GM12878 (cell line): ENCODE results near the gene TAF10. TPM values are rescaled to one million over a fixed set of nuclear protein-coding genes. Genes with fewer than 3 reads are reported as not detected.

Source experiments
- ATAC-seq: fragments of 200-7000 bp; cut with Tn5 transposase; 3 replicates; pipeline ENCODE4 v1.9.1; 2020; ENCODE audit warnings: mild to moderate bottlenecking, moderate library complexity
- BruUV-seq: library from RNA; stranded (reverse); fragments of 400-500 nt; replicated peaks from 2 replicates; lab custom pipeline; 2021; lab: Mats Ljungman, UMichigan
- CTCF ChIA-PET: fragments of 300-600 bp; sonication (Branson Sonifier 250); formaldehyde crosslinking; extraction: SDS; loops from one replicate; lab custom pipeline; 2021; ENCODE audit warnings: inconsistent platforms; lab: Yijun Ruan, JAX
- POLR2A ChIA-PET: fragments of 350-600 bp; formaldehyde crosslinking; extraction: SDS; loops from one replicate; lab custom pipeline; 2021; ENCODE audit warnings: inconsistent platforms; lab: Charles Lee
- RAD21 ChIA-PET: fragments of 300-600 bp; sonication (Branson Sonifier 250); formaldehyde crosslinking; loops from one replicate; lab custom pipeline; 2023; ENCODE audit warnings: antibody characterized with exemption; ENCODE audit not compliant: unreplicated experiment; lab: Charles Lee
- SMC1A ChIA-PET: fragments of 300-600 bp; sonication (Branson Sonifier 250); formaldehyde crosslinking; loops from one replicate; lab custom pipeline; 2023; ENCODE audit not compliant: unreplicated experiment, uncharacterized antibody; lab: Charles Lee
- DNase-seq: peaks from one replicate; pipeline ENCODE4 v3.0.0-alpha.2; 2011; ENCODE audit warnings: low read depth, low spot score
- FAIRE-seq: peaks from 3 replicates; lab custom pipeline; 2011; peaks lifted over from hg19 to GRCh38; lab: Jason Lieb, UNC
- H2AFZ ChIP-seq: 2 replicates; pipeline ENCODE4 v1.6.0; 2011; ENCODE audit warnings: low read depth, low read length, control low read depth; ENCODE audit not compliant: control insufficient read depth
- H3K27ac ChIP-seq: 2 replicates; pipeline ENCODE4 v1.5.1; 2011; ENCODE audit warnings: control low read depth; ENCODE audit not compliant: control insufficient read depth, insufficient read depth
- H3K27me3 ChIP-seq, 2 experiments: replicated peaks in 1 of 2; 2 replicates each; pipeline versions ENCODE4 v1.6.0 to v1.6.1; 2011; ENCODE audit warnings: low read length in 1 of 2; ENCODE audit not compliant: control insufficient read depth in 2 of 2, insufficient read depth in 2 of 2
- H3K36me3 ChIP-seq, 2 experiments: 2 replicates each; pipeline ENCODE4 v1.5.1; 2011; ENCODE audit warnings: low read length in 1 of 2; ENCODE audit not compliant: control insufficient read depth in 2 of 2, insufficient read depth in 2 of 2
- H3K4me1 ChIP-seq: 2 replicates; pipeline ENCODE4 v1.6.1; 2011; ENCODE audit warnings: mild to moderate bottlenecking, low read length, moderate library complexity, mixed read lengths; ENCODE audit not compliant: control insufficient read depth, insufficient read depth
- H3K4me2 ChIP-seq: 2 replicates; pipeline ENCODE4 v1.6.0; 2011; ENCODE audit warnings: control low read depth; ENCODE audit not compliant: control insufficient read depth, insufficient read depth
- H3K4me3 ChIP-seq: fragments of 200-600 bp; sonication (generic); 2 replicates; pipeline ENCODE4 v1.5.1; 2016
- H3K79me2 ChIP-seq: 2 replicates; pipeline ENCODE4 v1.6.0; 2011; ENCODE audit warnings: low read length; ENCODE audit not compliant: control insufficient read depth, insufficient read depth
- H3K9ac ChIP-seq: 2 replicates; pipeline ENCODE4 v1.8.0; 2011; ENCODE audit warnings: low read length, control low read depth, mixed read lengths; ENCODE audit not compliant: control insufficient read depth, insufficient read depth
- H3K9me3 ChIP-seq: replicated peaks from 3 replicates; pipeline ENCODE4 v1.5.1; 2011; ENCODE audit warnings: mild to moderate bottlenecking, low read length; ENCODE audit not compliant: control insufficient read depth, insufficient read depth
- H4K20me1 ChIP-seq: 2 replicates; pipeline ENCODE4 v1.6.0; 2011; ENCODE audit not compliant: control insufficient read depth, insufficient read depth
- ATF7 ChIP-seq: fragments of 450-650 bp; IDR thresholded peaks from 2 replicates; pipeline ENCODE4 v1.6.1; 2016; ENCODE audit warnings: low read depth, mild to moderate bottlenecking
- IKZF1 ChIP-seq: fragments of 450-650 bp; conservative IDR thresholded peaks from 2 replicates; pipeline ENCODE4 v1.6.1; 2017; ENCODE audit warnings: antibody characterized with exemption, mild to moderate bottlenecking
- JUNB ChIP-seq: IDR thresholded peaks from 2 replicates; pipeline ENCODE4 v1.6.1; 2016; ENCODE audit warnings: antibody characterized with exemption, mild to moderate bottlenecking
- NBN ChIP-seq: fragments of 450-650 bp; IDR thresholded peaks from 2 replicates; pipeline ENCODE4 v1.6.1; 2016
- NFXL1 ChIP-seq: fragments of 450-650 bp; IDR thresholded peaks from 2 replicates; pipeline ENCODE4 v1.6.1; 2017; ENCODE audit warnings: antibody characterized with exemption, mild to moderate bottlenecking, borderline replicate concordance
- NFYB ChIP-seq: IDR thresholded peaks from 2 replicates; pipeline ENCODE4 v1.6.1; 2011; ENCODE audit warnings: low read depth, mild to moderate bottlenecking, low read length, improper control_type of control experiment, moderate library complexity; ENCODE audit not compliant: insufficient read depth
- RUNX3 ChIP-seq: IDR thresholded peaks from 2 replicates; pipeline ENCODE4 v1.6.1; 2012; ENCODE audit warnings: low read length, inconsistent platforms
- SMARCA5 ChIP-seq: fragments of 450-650 bp; IDR thresholded peaks from 2 replicates; pipeline ENCODE4 v1.6.1; 2017; ENCODE audit warnings: mild to moderate bottlenecking
- SRF ChIP-seq, 2 experiments: IDR thresholded peaks; 2 replicates each; pipeline ENCODE4 v1.6.1; 2011; ENCODE audit warnings: low read depth in 2 of 2, low read length in 2 of 2, mild to moderate bottlenecking in 1 of 2, moderate library complexity in 1 of 2
- SUZ12 ChIP-seq: fragments of 200-600 bp; sonication (generic); IDR thresholded peaks from one replicate; pipeline ENCODE4 v1.6.1; 2018; ENCODE audit warnings: antibody characterized with exemption, mild to moderate bottlenecking; ENCODE audit not compliant: unreplicated experiment
- TARDBP ChIP-seq: IDR thresholded peaks from 2 replicates; pipeline ENCODE4 v1.6.1; 2016; ENCODE audit warnings: borderline replicate concordance
- YBX1 ChIP-seq: fragments of 450-650 bp; IDR thresholded peaks from 2 replicates; pipeline ENCODE4 v1.6.1; 2016; ENCODE audit warnings: antibody characterized with exemption
- ZNF24 ChIP-seq: fragments of 450-650 bp; IDR thresholded peaks from 2 replicates; pipeline ENCODE4 v1.6.1; 2017; ENCODE audit warnings: antibody characterized with exemption, mild to moderate bottlenecking
- WGBS: methylation state at CpG from one replicate; pipeline ENCODE4 v1.1.6; 2016; ENCODE audit warnings: low lambda C conversion rate; ENCODE audit not compliant: insufficient replicate concordance, insufficient coverage; ENCODE audit errors: missing lambda C conversion rate; 5-methylcytosine and 5-hydroxymethylcytosine counted together
- in situ Hi-C: fragments of 300-500 bp; cut with MboI; formaldehyde crosslinking; loops from 9 replicates; pipeline ENCODE4 v1.14.3; 2018; ENCODE audit warnings: mixed read lengths
- intact Hi-C: fragments of 100-400 bp; cut with micrococcal nuclease; formaldehyde crosslinking; loops from one replicate; pipeline ENCODE4 v1.14.2; 2022; ENCODE audit not compliant: unreplicated experiment
- polyA plus RNA-seq, 11 experiments: library from polyadenylated mRNA; depleted of rRNA in 4 of 11; unstranded in 6 of 11; stranded (reverse) in 5 of 11; fragments of >200 nt; fragmentation: Nextera tagmentation in 4 of 11; fragmentation: Illumina TruSeq in 1 of 11; extraction: Ambion mirVana in 4 of 11; extraction: Trizol in 1 of 11; gene quantifications; 1 replicate in 1 of 11; 2 replicates in 10 of 11; pipeline versions ENCODE4 v1.2.1 to v1.2.3, GENCODE V29; 2011 to 2016; ENCODE audit warnings: inconsistent platforms in 2 of 11, missing spikeins in 2 of 11, low read depth in 1 of 11
- total RNA-seq, 4 experiments: library from RNA; depleted of rRNA in 3 of 4; stranded (reverse); fragments of >200 nt in 3 of 4; fragmentation: Illumina TruSeq in 1 of 4; extraction: Trizol in 1 of 4; gene quantifications; 2 replicates each; pipeline versions ENCODE4 v1.2.1 to v1.2.3, GENCODE V29; 2013 to 2021
- TF ChIP-seq, protein P1 (sequence below): IDR thresholded peaks from 2 replicates; pipeline ENCODE4 v1.6.1; 2011; ENCODE audit warnings: mild to moderate bottlenecking, low read depth, low read length, moderate library complexity; ENCODE audit not compliant: insufficient replicate concordance
- TF ChIP-seq, protein P2 (sequence below): fragments of 450-650 bp; IDR thresholded peaks from 2 replicates; pipeline ENCODE4 v1.6.1; 2016; ENCODE audit warnings: mild to moderate bottlenecking, moderate library complexity, borderline replicate concordance

Gene TAF10
- total and polyA plus RNA-seq, 10 of the 15 experiments (the other 5 are each of a cell fraction or from before 2014, with no cell fraction given): 26.7 to 251 (median 149) TPM

GRCh38 chr11:6565988-6566703, 45.9 kb downstream of the TAF10 start:
- Histone ChIP-seq H3K27me3 (no peaks in the 10 kb centered on the region), H3K4me2 (no peak overlapping the region), H3K9ac (no peak overlapping the region), H3K4me3 (no peak overlapping the region), H3K79me2 (no peaks in the 10 kb centered on the region), H3K4me1 (no peaks in the 10 kb centered on the region), H2AFZ (no peak overlapping the region), H3K36me3 (peaks cover 0 to 1% of the 10 kb centered on the region in 2 experiments; a peak in 1 of 4 replicates)
- BruUV-seq: no TSS peak
- in situ Hi-C loops: no loop called here
- CTCF ChIA-PET: no interaction called here
- SMC1A ChIA-PET: no interaction called here
- POLR2A ChIA-PET: no interaction called here
- ATAC-seq: no peak
- DNase-seq: no peak
- TF ChIP-seq ATF7 (no peak), SUZ12 (no peak), RUNX3 (no peak), NBN (no peak), TARDBP (no peak), SRF (IDR thresholded peaks at IDR 0.05; ENCODE audit: low read depth in 2 of 2, low read length in 2 of 2) (no peak), NFXL1 (no peak), JUNB (no peak)
- TF ChIP-seq, all 136 proteins: peak for 0
- Histone ChIP-seq H3K27ac (no peak overlapping the region), H4K20me1 (no peaks in the 10 kb centered on the region), H3K9me3 (no peaks in the 10 kb centered on the region)
- FAIRE-seq: no peak
- intact Hi-C loops: no loop called here
- WGBS: 88% methylated on average over 5 of the region's 5 CpGs
- RAD21 ChIA-PET: no interaction called here

DNA sequence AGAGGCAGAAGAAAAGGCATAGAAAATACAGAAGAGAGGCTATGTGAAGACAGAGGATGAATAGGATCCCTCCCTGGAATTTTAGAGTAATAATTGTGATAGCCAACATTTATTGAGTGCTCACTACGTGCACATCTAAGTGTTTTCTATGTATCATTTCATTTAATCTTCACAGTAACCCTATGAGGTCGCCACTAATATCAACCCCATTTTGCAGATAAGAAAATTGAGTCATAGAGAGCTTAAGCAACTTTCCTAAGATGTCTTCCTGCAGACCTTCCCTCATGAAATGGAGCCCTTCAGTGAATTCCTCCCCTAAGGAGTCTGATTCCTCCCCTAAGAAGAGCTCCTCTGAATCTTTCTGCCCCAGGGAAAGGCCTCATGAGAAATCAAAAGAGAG, 46.7 kb downstream of the TAF10 start:
- Histone ChIP-seq H3K27ac (no peak overlapping the region), H3K79me2 (no peaks in the 10 kb centered on the region), H3K9me3 (no peaks in the 10 kb centered on the region), H2AFZ (no peak overlapping the region), H3K36me3 (no peaks in the 10 kb centered on the region), H3K9ac (no peak overlapping the region), H3K4me2 (no peak overlapping the region), H4K20me1 (no peaks in the 10 kb centered on the region), H3K27me3 (no peaks in the 10 kb centered on the region), H3K4me1 (no peaks in the 10 kb centered on the region), H3K4me3 (no peak overlapping the region)
- POLR2A ChIA-PET: no interaction called here
- FAIRE-seq (no peak), ATAC-seq (no peak), DNase-seq (no peak)
- RAD21 ChIA-PET: no interaction called here
- WGBS: 38% methylated on average over 2 of the region's 2 CpGs
- in situ Hi-C loops: no loop called here
- intact Hi-C loops: no loop called here
- CTCF ChIA-PET: no interaction called here
- no TSS peak for BruUV-seq
- SMC1A ChIA-PET: no interaction called here
- no peak for TF ChIP-seq IKZF1
- TF ChIP-seq ZNF24: no peak
- no peak for TF ChIP-seq SMARCA5
- TF ChIP-seq, protein P1, sequence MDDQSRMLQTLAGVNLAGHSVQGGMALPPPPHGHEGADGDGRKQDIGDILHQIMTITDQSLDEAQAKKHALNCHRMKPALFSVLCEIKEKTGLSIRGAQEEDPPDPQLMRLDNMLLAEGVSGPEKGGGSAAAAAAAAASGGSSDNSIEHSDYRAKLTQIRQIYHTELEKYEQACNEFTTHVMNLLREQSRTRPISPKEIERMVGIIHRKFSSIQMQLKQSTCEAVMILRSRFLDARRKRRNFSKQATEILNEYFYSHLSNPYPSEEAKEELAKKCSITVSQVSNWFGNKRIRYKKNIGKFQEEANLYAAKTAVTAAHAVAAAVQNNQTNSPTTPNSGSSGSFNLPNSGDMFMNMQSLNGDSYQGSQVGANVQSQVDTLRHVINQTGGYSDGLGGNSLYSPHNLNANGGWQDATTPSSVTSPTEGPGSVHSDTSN: no peak
- TF ChIP-seq, protein P2, sequence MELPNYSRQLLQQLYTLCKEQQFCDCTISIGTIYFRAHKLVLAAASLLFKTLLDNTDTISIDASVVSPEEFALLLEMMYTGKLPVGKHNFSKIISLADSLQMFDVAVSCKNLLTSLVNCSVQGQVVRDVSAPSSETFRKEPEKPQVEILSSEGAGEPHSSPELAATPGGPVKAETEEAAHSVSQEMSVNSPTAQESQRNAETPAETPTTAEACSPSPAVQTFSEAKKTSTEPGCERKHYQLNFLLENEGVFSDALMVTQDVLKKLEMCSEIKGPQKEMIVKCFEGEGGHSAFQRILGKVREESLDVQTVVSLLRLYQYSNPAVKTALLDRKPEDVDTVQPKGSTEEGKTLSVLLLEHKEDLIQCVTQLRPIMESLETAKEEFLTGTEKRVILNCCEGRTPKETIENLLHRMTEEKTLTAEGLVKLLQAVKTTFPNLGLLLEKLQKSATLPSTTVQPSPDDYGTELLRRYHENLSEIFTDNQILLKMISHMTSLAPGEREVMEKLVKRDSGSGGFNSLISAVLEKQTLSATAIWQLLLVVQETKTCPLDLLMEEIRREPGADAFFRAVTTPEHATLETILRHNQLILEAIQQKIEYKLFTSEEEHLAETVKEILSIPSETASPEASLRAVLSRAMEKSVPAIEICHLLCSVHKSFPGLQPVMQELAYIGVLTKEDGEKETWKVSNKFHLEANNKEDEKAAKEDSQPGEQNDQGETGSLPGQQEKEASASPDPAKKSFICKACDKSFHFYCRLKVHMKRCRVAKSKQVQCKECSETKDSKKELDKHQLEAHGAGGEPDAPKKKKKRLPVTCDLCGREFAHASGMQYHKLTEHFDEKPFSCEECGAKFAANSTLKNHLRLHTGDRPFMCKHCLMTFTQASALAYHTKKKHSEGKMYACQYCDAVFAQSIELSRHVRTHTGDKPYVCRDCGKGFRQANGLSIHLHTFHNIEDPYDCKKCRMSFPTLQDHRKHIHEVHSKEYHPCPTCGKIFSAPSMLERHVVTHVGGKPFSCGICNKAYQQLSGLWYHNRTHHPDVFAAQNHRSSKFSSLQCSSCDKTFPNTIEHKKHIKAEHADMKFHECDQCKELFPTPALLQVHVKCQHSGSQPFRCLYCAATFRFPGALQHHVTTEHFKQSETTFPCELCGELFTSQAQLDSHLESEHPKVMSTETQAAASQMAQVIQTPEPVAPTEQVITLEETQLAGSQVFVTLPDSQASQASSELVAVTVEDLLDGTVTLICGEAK: no peak
- TF ChIP-seq NFYB: no peak
- no peak for TF ChIP-seq YBX1
